Neural cell (in vitro differentiated cells): ENCODE results near the gene NFIA. TPM values are rescaled to one million over a fixed set of nuclear protein-coding genes. Genes with fewer than 3 reads are reported as not detected.

Experiments
- H2AFZ ChIP-seq: fragments of 200-600, 300-800 bp; sonication (generic), shearing (Covaris generic); 2 replicates; pipeline ENCODE4 v1.6.0; 2014; ENCODE audit warnings: low read depth, mild to moderate bottlenecking, antibody characterized with exemption, low read length, moderate library complexity
- H3F3A ChIP-seq: fragments of 200-600 bp; shearing (Covaris generic); 2 replicates; pipeline ENCODE4 v1.6.1; 2016; ENCODE audit warnings: mild to moderate bottlenecking, moderate library complexity, mixed read lengths, antibody characterized with exemption, low read length; ENCODE audit not compliant: insufficient read depth, poor library complexity, severe bottlenecking
- H3K27ac ChIP-seq: fragments of 200-600, 300-800 bp; sonication (generic), shearing (Covaris generic); 2 replicates; pipeline ENCODE4 v1.5.1; 2014; ENCODE audit warnings: mild to moderate bottlenecking, low read length, moderate library complexity
- H3K27me3 ChIP-seq: fragments of 300-800, 200-600 bp; sonication (generic), shearing (Covaris generic); 2 replicates; pipeline ENCODE4 v1.6.0; 2014; ENCODE audit warnings: mild to moderate bottlenecking, low read depth, low read length, moderate library complexity; ENCODE audit not compliant: insufficient read depth
- H3K36me3 ChIP-seq: fragments of 300-800, 200-600 bp; sonication (generic), shearing (Covaris generic); 2 replicates; pipeline ENCODE4 v1.5.1; 2014; ENCODE audit warnings: mild to moderate bottlenecking, antibody characterized with exemption, low read length, moderate library complexity; ENCODE audit not compliant: insufficient read depth
- H3K4me2 ChIP-seq: fragments of 300-800, 200-600 bp; sonication (generic), shearing (Covaris generic); 2 replicates; pipeline ENCODE4 v1.6.0; 2014; ENCODE audit warnings: mild to moderate bottlenecking, low read length
- H3K4me3 ChIP-seq: fragments of 300-800, 200-600 bp; sonication (generic), shearing (Covaris generic); 2 replicates; pipeline ENCODE4 v1.5.1; 2014; ENCODE audit warnings: mild to moderate bottlenecking, low read length, moderate library complexity
- H3K79me2 ChIP-seq: fragments of 200-600 bp; shearing (Covaris generic); replicated peaks from 2 replicates; pipeline ENCODE4 v1.6.0; 2014; ENCODE audit warnings: mild to moderate bottlenecking, low read length, moderate library complexity; ENCODE audit not compliant: insufficient read depth
- H3K9ac ChIP-seq: fragments of 300-800, 200-600 bp; sonication (generic), shearing (Covaris generic); 2 replicates; pipeline ENCODE4 v1.6.1; 2016; ENCODE audit warnings: mild to moderate bottlenecking, low read length, mixed read lengths
- H3K9me2 ChIP-seq: fragments of 200-600 bp; shearing (Covaris generic); 2 replicates; pipeline ENCODE4 v1.6.1; 2016; ENCODE audit warnings: mild to moderate bottlenecking, low read length, mixed read lengths; ENCODE audit not compliant: insufficient read depth
- H3K9me3 ChIP-seq: fragments of 200-600, 300-800 bp; sonication (generic), shearing (Covaris generic); 2 replicates; pipeline ENCODE4 v1.6.1; 2016; ENCODE audit warnings: mild to moderate bottlenecking, mixed run types, low read length, moderate library complexity, mixed read lengths
- H4K20me1 ChIP-seq: fragments of 200-600 bp; shearing (Covaris generic); 2 replicates; pipeline ENCODE4 v1.6.1; 2016; ENCODE audit warnings: mild to moderate bottlenecking, mixed run types; ENCODE audit not compliant: insufficient read depth
- CTCF ChIP-seq: fragments of 450-650 bp; IDR thresholded peaks from 2 replicates; pipeline ENCODE4 v1.5.1; 2014; ENCODE audit warnings: antibody characterized with exemption, mild to moderate bottlenecking, moderate library complexity; ENCODE audit not compliant: poor library complexity, severe bottlenecking
- EP300 ChIP-seq: fragments of 450-650 bp; conservative IDR thresholded peaks from 2 replicates; pipeline ENCODE4 v1.6.1; 2014; ENCODE audit warnings: antibody characterized with exemption, mild to moderate bottlenecking, moderate library complexity; ENCODE audit not compliant: poor library complexity, severe bottlenecking
- EZH2 ChIP-seq: fragments of 200-600, 300-800 bp; shearing (Covaris generic), sonication (generic); IDR thresholded peaks from 2 replicates; pipeline ENCODE4 v1.6.1; 2014; ENCODE audit warnings: antibody characterized with exemption, low read length, borderline replicate concordance, mild to moderate bottlenecking; ENCODE audit not compliant: insufficient read depth, poor library complexity, severe bottlenecking
- MXI1 ChIP-seq: fragments of 450-650 bp; conservative IDR thresholded peaks from 2 replicates; pipeline ENCODE4 v1.6.1; 2014; ENCODE audit warnings: antibody characterized with exemption, mild to moderate bottlenecking; ENCODE audit not compliant: poor library complexity, severe bottlenecking
- POLR2AphosphoS5 ChIP-seq: IDR thresholded peaks from 2 replicates; pipeline ENCODE4 v1.6.1; 2012
- RAD21 ChIP-seq: fragments of 450-650 bp; conservative IDR thresholded peaks from 2 replicates; pipeline ENCODE4 v1.6.1; 2014; ENCODE audit warnings: antibody characterized with exemption, mild to moderate bottlenecking, moderate library complexity
- REST ChIP-seq: IDR thresholded peaks from 2 replicates; pipeline ENCODE4 v1.6.1; 2012; ENCODE audit warnings: borderline replicate concordance
- SMC3 ChIP-seq: fragments of 450-650 bp; conservative IDR thresholded peaks from 2 replicates; pipeline ENCODE4 v1.6.1; 2014; ENCODE audit warnings: antibody characterized with exemption, mild to moderate bottlenecking, moderate library complexity; ENCODE audit not compliant: poor library complexity
- TAF1 ChIP-seq: IDR thresholded peaks from 2 replicates; pipeline ENCODE4 v1.6.1; 2012; ENCODE audit warnings: low read depth
- polyA plus RNA-seq: library from polyadenylated mRNA; depleted of rRNA; stranded (reverse); fragments of >200 nt; gene quantifications from 2 replicates; pipeline ENCODE4 v1.2.3, GENCODE V29; 2014

NFIA gene
- polyA plus RNA-seq, 1 donor from 2014 or later: 0.47 TPM

- Histone ChIP-seq H3F3A (no peaks in the 10 kb centered on the region), H3K27me3 (peaks cover 9% of the 10 kb centered on the region), H3K79me2 (no peaks in the 10 kb centered on the region), H2AFZ (no peak overlapping the region), H3K9me2 (no peaks in the 10 kb centered on the region), H3K9me3 (no peaks in the 10 kb centered on the region), H3K4me2 (peak overlapping the region; percentile 23), H3K4me3 (peak overlapping the region; percentile 39), H3K27ac (peak overlapping the region; percentile 33), H3K36me3 (no peaks in the 10 kb centered on the region), H3K9ac (no peak overlapping the region), H4K20me1 (no peaks in the 10 kb centered on the region)
- TF ChIP-seq EP300 (peak; percentile 94), MXI1 (no peak), SMC3 (no peak), EZH2 (no peak), CTCF (no peak), REST (peak; percentile 24), TAF1 (no peak), POLR2AphosphoS5 (peak; percentile 86), RAD21 (no peak)
These were observed 377.8 kb downstream of the NFIA start for GRCh38 chr1:61460191-61460590.

GRCh38 chr1:61461406-61462384 lies 379.3 kb downstream of the NFIA start:
- no peaks in the 10 kb centered on the region for H3K79me2 ChIP-seq
- H4K20me1 ChIP-seq: no peaks in the 10 kb centered on the region
- no peaks in the 10 kb centered on the region for H3K9me2 ChIP-seq
- no peak overlapping the region for H2AFZ ChIP-seq
- no peaks in the 10 kb centered on the region for H3K36me3 ChIP-seq
- H3F3A ChIP-seq: no peaks in the 10 kb centered on the region
- TF ChIP-seq EZH2 (no peak), SMC3 (no peak), EP300 (no peak), RAD21 (no peak), POLR2AphosphoS5 (no peak), TAF1 (no peak), CTCF (no peak), MXI1 (no peak), REST (no peak)
- no peak overlapping the region for H3K4me2 ChIP-seq
- H3K9me3 ChIP-seq: no peaks in the 10 kb centered on the region
- H3K9ac ChIP-seq: no peak overlapping the region
- H3K27ac ChIP-seq: no peak overlapping the region
- H3K27me3 ChIP-seq: peaks cover 6% of the 10 kb centered on the region
- H3K4me3 ChIP-seq: no peak overlapping the region
